Spleen (tissue), 11 donors: ENCODE measurements around the gene BTBD16. TPM values are rescaled to one million over a fixed set of nuclear protein-coding genes. Genes with fewer than 3 reads are reported as not detected.

Source experiments
- DNase-seq: peaks from one replicate; pipeline ENCODE4 v3.0.0-alpha.2; 2020
- H3K27ac ChIP-seq, 8 donors: fragments of 200-600 bp; sonication (generic) in 7 of 8; 1 replicate in 4 of 8; 2 replicates in 4 of 8; pipeline versions ENCODE4 v1.5.0 to v1.8.0; 2016 to 2021; ENCODE audit warnings: inconsistent platforms in 4 of 8, mild to moderate bottlenecking in 4 of 8, moderate library complexity in 1 of 8
- H3K27me3 ChIP-seq, 7 donors: fragments of 200-600 bp; sonication (generic) in 6 of 7; replicated peaks in 1 of 7; 1 replicate in 4 of 7; 2 replicates in 3 of 7; pipeline versions ENCODE4 v1.5.0 to v1.8.0; 2016 to 2021; ENCODE audit warnings: inconsistent platforms in 3 of 7, mild to moderate bottlenecking in 1 of 7
- H3K36me3 ChIP-seq, 6 donors: fragments of 200-600 bp; sonication (generic) in 5 of 6; 1 replicate in 4 of 6; 2 replicates in 2 of 6; pipeline versions ENCODE4 v1.5.0 to v1.8.0; 2016 to 2021; ENCODE audit warnings: inconsistent platforms in 2 of 6
- H3K4me1 ChIP-seq, 6 donors: fragments of 200-600 bp; sonication (generic) in 5 of 6; 1 replicate in 3 of 6; 2 replicates in 3 of 6; pipeline versions ENCODE4 v1.5.0 to v1.8.0; 2016 to 2021; ENCODE audit warnings: inconsistent platforms in 3 of 6
- H3K4me3 ChIP-seq, 8 donors: fragments of 200-600 bp; sonication (generic) in 7 of 8; 1 replicate in 4 of 8; 2 replicates in 4 of 8; pipeline versions ENCODE4 v1.5.0 to v1.8.0; 2016 to 2021; ENCODE audit warnings: inconsistent platforms in 4 of 8, mild to moderate bottlenecking in 4 of 8, moderate library complexity in 2 of 8
- H3K9me3 ChIP-seq, 8 donors: fragments of 200-600 bp; sonication (generic) in 7 of 8; 1 replicate in 4 of 8; 2 replicates in 4 of 8; pipeline versions ENCODE4 v1.5.0 to v1.8.0; 2016 to 2021; ENCODE audit warnings: inconsistent platforms in 4 of 8
- POLR2A ChIP-seq, 3 donors: fragments of 450-650 bp; IDR thresholded peaks; one replicate each; pipeline ENCODE4 v1.5.1; 2017; ENCODE audit warnings: antibody characterized with exemption in 3 of 3, mild to moderate bottlenecking in 1 of 3
- POLR2AphosphoS5 ChIP-seq, 3 donors: sonication (generic); formaldehyde crosslinking; IDR thresholded peaks; one replicate each; pipeline ENCODE4 v1.5.1; 2017; ENCODE audit warnings: antibody characterized with exemption in 3 of 3
- WGBS, 5 donors: extraction: QIAGEN DNeasy Blood & Tissue Kit in 3 of 5; methylation state at CpG; one replicate each; pipeline versions ENCODE4 v1.1.5 to v1.1.7; 2013 to 2018; 5-methylcytosine and 5-hydroxymethylcytosine counted together
- intact Hi-C: fragments of 100-400 bp; cut with DNase I; formaldehyde crosslinking; loops from one replicate; pipeline ENCODE4 v1.15.0; 2023; ENCODE audit warnings: low total_unique reads
- polyA plus RNA-seq, 3 donors: library from polyadenylated mRNA; stranded (reverse); fragments of 200-250 nt; gene quantifications; one replicate each; pipeline ENCODE4 v1.2.1, GENCODE V29; 2013
- total RNA-seq, 7 donors: library from RNA; depleted of rRNA in 3 of 7; stranded (reverse); fragments of >200 nt in 3 of 7; fragmentation: NEBNext Ultra II Directional in 4 of 7; extraction: Animal tissue kit (Norgen Biotek cat#: 25700) in 4 of 7; gene quantifications; one replicate each; pipeline versions ENCODE4 v1.1.0 to v1.2.1, GENCODE V29; 2016 to 2021
- TF ChIP-seq, protein P1 (sequence below), 11 experiments: fragments of 200-600 bp in 7 of 11; fragments of 450-650 bp in 4 of 11; sonication (generic) in 4 of 11; IDR thresholded peaks in 8 of 11; conservative IDR thresholded peaks in 3 of 11; 1 replicate in 7 of 11; 2 replicates in 4 of 11; pipeline versions ENCODE4 v1.4.0 to v1.8.0; 2016 to 2021; ENCODE audit warnings: antibody characterized with exemption in 11 of 11, inconsistent platforms in 4 of 11, mild to moderate bottlenecking in 1 of 11
- donor health status: healthy with polysubstance abuse.
- donor health status: DM: no; HTN: no; CAD: no; lungs with moderate emphysema.
- donor health status: DM: no; HTN: no; CAD: no.
- donor health status: Bipolar disorder and iron deficiency.
- donor health status: healthy.
- donor health status: DM: no; HTN: no; CAD: no.
- donor health status: DM: yes; HTN: yes; CAD: no.

The BTBD16 gene
- total and polyA plus RNA-seq, 10 donors, result 0.04 to 0.10 TPM; not detected in 8

DNA sequence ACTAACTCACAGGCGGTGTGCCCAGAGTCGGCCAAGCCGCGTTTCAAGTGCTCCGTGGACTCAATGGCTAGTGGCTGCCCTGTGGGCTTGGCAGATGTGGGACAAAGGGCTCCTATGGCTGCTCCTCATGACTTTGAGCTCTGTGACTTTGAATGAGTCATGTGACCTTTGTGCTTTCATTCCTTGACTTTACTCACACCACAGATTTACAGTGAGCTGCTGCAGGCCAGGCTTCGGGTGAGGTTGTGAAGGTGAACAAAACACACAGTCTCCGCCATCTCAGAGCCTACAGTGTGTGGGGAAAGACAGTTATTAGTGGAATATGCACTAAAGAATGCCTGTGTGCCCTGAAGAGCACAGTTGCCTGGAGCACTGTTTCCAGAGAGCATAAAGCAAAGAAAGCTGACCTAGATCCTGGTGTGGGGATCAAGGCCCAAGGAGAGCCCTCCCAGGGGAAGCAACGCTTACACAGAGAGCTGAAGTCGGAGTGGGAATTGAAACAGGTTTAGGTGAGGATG is 73.7 kb downstream of the BTBD16 start:
- intact Hi-C loops, result loop anchor here (5.0 kb wide), 2 partner anchors 93 to 223 kb away; no protein-coding TSS in a partner anchor
- 88 to 94% (median 92%) methylated on average over 9 of the region's 9 CpGs for WGBS, 5 donors

GRCh38 chr10:122346326-122346950 is 75.3 kb downstream of the BTBD16 start:
- 81 to 91% (median 86%) methylated on average over 4 of the region's 4 CpGs for WGBS, 5 donors
- Histone ChIP-seq H3K36me3 (no peaks in the 10 kb centered on the region), H3K4me3 (no peak overlapping the region), H3K4me1 (peaks cover 0 to 14% (median 0%) of the 10 kb centered on the region in 6 donors), H3K27me3 (peaks cover 0 to 4% (median 0%) of the 10 kb centered on the region in 7 donors), H3K9me3 (peaks cover 0 to 5% (median 0%) of the 10 kb centered on the region in 8 donors), H3K27ac (no peak overlapping the region)
- DNase-seq, result no peak
- TF ChIP-seq, protein P1, sequence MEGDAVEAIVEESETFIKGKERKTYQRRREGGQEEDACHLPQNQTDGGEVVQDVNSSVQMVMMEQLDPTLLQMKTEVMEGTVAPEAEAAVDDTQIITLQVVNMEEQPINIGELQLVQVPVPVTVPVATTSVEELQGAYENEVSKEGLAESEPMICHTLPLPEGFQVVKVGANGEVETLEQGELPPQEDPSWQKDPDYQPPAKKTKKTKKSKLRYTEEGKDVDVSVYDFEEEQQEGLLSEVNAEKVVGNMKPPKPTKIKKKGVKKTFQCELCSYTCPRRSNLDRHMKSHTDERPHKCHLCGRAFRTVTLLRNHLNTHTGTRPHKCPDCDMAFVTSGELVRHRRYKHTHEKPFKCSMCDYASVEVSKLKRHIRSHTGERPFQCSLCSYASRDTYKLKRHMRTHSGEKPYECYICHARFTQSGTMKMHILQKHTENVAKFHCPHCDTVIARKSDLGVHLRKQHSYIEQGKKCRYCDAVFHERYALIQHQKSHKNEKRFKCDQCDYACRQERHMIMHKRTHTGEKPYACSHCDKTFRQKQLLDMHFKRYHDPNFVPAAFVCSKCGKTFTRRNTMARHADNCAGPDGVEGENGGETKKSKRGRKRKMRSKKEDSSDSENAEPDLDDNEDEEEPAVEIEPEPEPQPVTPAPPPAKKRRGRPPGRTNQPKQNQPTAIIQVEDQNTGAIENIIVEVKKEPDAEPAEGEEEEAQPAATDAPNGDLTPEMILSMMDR (IDR thresholded peaks at IDR 0.05 in 8 of 11, conservative IDR thresholded peaks at IDR 0.05 in 3 of 11), result no peak
- no peak for TF ChIP-seq POLR2AphosphoS5 (IDR thresholded peaks at IDR 0.05)
- TF ChIP-seq POLR2A (IDR thresholded peaks at IDR 0.05), result no peak
- intact Hi-C loops, result loop anchor here (5.0 kb wide), 1 partner anchor 91 kb away; no protein-coding TSS in a partner anchor

More for the DNA sequence above, 73.7 kb downstream of the BTBD16 start:
- Histone ChIP-seq H3K9me3 (peaks cover 0 to 5% (median 0%) of the 10 kb centered on the region in 8 donors), H3K4me1 (peaks cover 0 to 14% (median 0%) of the 10 kb centered on the region in 6 donors), H3K27me3 (no peaks in the 10 kb centered on the region), H3K4me3 (no peak overlapping the region), H3K36me3 (no peaks in the 10 kb centered on the region), H3K27ac (no peak overlapping the region)
- TF ChIP-seq POLR2AphosphoS5 (IDR thresholded peaks at IDR 0.05), result no peak
- no peak for DNase-seq

DNA sequence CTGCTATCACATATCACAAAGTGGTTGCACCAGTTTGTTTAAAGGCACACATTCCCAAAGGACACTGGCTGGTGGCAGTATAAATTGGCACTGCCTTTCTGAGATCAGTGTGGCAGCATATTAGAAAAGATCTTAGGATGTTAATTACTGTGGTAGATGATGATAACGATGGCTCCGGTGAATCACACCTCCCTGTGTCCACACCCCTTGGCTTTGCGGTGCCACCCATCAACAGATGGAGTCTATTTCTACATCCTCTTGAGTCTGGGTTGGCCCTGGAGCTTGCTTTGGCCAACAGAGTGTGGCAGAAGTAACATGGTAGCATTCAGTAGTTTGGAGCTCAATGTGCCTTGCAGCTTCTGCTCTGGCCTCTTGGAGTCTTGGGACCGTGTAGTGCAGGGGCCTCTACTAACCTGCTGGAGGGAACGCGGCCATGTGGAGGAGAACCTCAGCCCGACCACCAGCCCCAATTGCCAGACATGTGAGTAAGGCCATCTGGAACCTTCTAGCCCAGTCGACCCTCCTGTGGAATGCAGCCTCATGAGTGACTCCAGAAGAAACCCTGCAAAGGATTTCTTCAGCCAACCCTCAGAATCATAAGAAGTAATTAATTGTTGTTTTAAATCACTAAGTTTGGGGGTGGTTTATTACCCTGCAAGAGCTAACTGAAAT is 76.2 kb downstream of the BTBD16 start:
- intact Hi-C loops, result loop anchor here (5.0 kb wide), 1 partner anchor 90 kb away; no protein-coding TSS in a partner anchor

GRCh38 chr10:122348512-122348911 is 77.4 kb downstream of the BTBD16 start:
- no peak for DNase-seq
- TF ChIP-seq POLR2AphosphoS5 (IDR thresholded peaks at IDR 0.05) (no peak), POLR2A (IDR thresholded peaks at IDR 0.05) (no peak)
- TF ChIP-seq, protein P1 (IDR thresholded peaks at IDR 0.05 in 8 of 11, conservative IDR thresholded peaks at IDR 0.05 in 3 of 11), result no peak
- peaks cover 0 to 23% (median 0%) of the 10 kb centered on the region in 7 donors for H3K27me3 ChIP-seq
- intact Hi-C loops, result loop anchor here (5.0 kb wide), 1 partner anchor 89 kb away; no protein-coding TSS in a partner anchor
- no peak overlapping the region for H3K4me3 ChIP-seq
- no peaks in the 10 kb centered on the region for H3K36me3 ChIP-seq
- H3K4me1 ChIP-seq, result peaks cover 0 to 4% (median 0%) of the 10 kb centered on the region in 6 donors
- H3K27ac ChIP-seq, result no peak overlapping the region
- H3K9me3 ChIP-seq, result peaks cover 0 to 5% (median 0%) of the 10 kb centered on the region in 8 donors
- WGBS, 5 donors, result 59 to 77% (median 69%) methylated on average over 4 of the region's 4 CpGs

More for the DNA sequence above, 76.2 kb downstream of the BTBD16 start:
- TF ChIP-seq, protein P1 (IDR thresholded peaks at IDR 0.05 in 8 of 11, conservative IDR thresholded peaks at IDR 0.05 in 3 of 11), result no peak
- TF ChIP-seq POLR2A (IDR thresholded peaks at IDR 0.05) (no peak), POLR2AphosphoS5 (IDR thresholded peaks at IDR 0.05) (no peak)
- peaks cover 0 to 5% (median 0%) of the 10 kb centered on the region in 8 donors for H3K9me3 ChIP-seq
- WGBS, 5 donors, result 78 to 90% (median 86%) methylated on average over 8 of the region's 8 CpGs
- H3K36me3 ChIP-seq, result no peaks in the 10 kb centered on the region
- DNase-seq, result no peak
- peaks cover 0 to 11% (median 0%) of the 10 kb centered on the region in 7 donors for H3K27me3 ChIP-seq
- no peak overlapping the region for H3K27ac ChIP-seq
- H3K4me3 ChIP-seq, result no peak overlapping the region
- peaks cover 0 to 14% (median 0%) of the 10 kb centered on the region in 6 donors for H3K4me1 ChIP-seq
